Measurements from ENCODE around the gene MED8.

The MED8 gene

DNA sequence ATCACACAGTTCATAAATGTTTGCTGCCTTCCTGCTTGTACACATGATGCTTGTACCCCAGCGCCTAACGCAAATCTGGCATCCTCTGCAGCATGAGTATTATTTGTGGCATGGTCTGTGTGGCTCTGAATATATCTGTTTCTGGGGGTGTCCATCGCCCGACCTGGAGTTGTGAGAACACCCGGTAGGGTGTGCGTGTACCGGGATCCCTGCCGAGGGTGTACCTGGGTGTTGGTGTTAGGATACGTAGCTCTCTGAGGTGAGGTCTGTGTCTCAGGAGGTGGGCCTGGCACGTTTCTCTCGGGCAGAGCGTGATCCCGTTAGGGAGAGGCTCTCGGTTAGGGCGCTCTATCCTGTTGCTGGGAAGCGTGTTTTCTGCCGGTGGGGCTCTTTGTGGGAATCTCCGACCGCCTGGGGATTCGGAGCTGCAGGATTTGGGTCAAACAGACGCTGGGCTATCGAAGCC is 41.2 kb downstream of the MED8 start:
- H3K27ac ChIP-seq, result peak overlapping the region; percentile 93
- TF ChIP-seq, protein P1, sequence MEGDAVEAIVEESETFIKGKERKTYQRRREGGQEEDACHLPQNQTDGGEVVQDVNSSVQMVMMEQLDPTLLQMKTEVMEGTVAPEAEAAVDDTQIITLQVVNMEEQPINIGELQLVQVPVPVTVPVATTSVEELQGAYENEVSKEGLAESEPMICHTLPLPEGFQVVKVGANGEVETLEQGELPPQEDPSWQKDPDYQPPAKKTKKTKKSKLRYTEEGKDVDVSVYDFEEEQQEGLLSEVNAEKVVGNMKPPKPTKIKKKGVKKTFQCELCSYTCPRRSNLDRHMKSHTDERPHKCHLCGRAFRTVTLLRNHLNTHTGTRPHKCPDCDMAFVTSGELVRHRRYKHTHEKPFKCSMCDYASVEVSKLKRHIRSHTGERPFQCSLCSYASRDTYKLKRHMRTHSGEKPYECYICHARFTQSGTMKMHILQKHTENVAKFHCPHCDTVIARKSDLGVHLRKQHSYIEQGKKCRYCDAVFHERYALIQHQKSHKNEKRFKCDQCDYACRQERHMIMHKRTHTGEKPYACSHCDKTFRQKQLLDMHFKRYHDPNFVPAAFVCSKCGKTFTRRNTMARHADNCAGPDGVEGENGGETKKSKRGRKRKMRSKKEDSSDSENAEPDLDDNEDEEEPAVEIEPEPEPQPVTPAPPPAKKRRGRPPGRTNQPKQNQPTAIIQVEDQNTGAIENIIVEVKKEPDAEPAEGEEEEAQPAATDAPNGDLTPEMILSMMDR (conservative IDR thresholded peaks at IDR 0.05), result no peak

DNA sequence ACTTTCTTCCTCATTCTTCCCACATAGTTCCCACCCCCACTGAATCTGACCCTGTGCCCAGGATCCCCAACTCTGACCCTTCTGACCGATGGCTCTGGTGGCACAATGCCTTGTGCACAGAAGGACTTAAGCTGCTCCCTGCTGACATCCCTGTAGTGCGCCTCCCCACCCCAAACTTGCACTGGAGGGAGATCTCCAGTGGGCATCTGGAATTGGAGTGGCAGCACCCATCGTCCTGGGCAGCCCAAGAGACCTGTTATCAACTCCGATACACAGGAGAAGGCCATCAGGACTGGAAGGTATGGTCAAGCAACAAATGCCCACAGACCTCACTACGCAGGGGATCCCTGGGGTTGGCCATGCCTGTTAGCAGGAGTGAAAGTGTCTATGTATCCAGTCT is 43.0 kb downstream of the MED8 start:
- TF ChIP-seq, protein P1 (conservative IDR thresholded peaks at IDR 0.05), result no peak
- H3K27ac ChIP-seq, result no peak overlapping the region

GRCh38 chr1:43345120-43345519 is 44.5 kb downstream of the MED8 start:
- TF ChIP-seq, protein P1 (conservative IDR thresholded peaks at IDR 0.05), result no peak
- H3K27ac ChIP-seq, result no peak overlapping the region

DNA sequence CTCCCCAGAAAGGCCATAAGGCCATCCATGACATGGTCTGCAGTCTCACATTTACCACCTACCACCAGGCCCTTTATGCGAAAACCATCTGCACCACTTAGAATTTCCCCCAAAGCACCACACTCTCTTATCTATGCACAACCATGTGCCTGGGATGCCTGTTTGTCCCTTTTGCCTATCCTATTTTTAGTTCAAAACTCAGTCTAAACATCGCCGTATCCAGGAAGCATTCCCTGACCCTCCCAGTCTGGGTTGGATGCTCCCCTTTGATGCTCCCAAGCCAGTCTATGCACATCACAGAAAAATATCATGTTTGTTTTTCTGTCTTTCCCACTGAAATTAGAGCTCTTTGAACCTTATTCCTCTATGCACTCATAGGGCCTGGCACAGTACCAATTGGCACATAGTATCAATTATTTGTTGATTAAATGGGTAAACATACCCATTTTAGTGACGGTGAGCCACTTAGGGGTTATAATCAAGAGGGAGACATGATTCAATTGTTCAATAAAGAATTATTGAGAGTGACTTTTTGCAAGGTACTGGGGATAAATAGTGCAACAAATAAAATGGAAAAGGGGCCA is 45.2 kb downstream of the MED8 start:
- H3K27ac ChIP-seq, result no peak overlapping the region
- TF ChIP-seq, protein P1 (conservative IDR thresholded peaks at IDR 0.05), result no peak

GRCh38 chr1:43340559-43340958 is 49.0 kb downstream of the MED8 start:
- no peak overlapping the region for H3K27ac ChIP-seq
- TF ChIP-seq, protein P1 (conservative IDR thresholded peaks at IDR 0.05), result no peak

DNA sequence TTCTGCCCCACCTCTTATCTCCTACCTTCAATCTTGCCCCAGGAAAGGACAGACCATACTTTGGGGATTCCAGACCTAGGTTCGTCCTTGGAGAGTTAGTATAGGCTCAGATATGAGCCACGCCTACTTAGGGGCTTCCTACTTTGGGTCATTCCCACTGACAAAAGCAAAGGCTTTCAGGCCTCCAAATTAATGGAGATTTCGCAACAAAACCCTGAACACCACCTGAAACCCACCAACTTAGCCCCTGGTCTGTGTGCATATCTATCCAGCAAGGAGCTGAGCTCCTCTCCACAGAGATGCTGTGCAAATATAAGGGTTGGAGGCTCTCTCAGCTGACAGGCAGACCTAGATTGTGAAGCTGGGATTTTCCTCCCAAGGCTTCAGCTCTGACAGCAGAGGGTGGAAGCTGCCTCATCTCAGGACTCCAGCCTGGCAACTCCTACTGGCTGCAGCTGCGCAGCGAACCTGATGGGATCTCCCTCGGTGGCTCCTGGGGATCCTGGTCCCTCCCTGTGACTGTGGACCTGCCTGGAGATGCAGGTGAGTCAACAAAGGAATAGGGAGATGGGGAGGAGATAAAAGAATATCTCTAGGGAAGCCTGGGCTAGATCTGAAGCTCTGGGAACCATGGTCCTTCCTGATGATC is 49.9 kb downstream of the MED8 start:
- no peak overlapping the region for H3K27ac ChIP-seq
- TF ChIP-seq, protein P1 (conservative IDR thresholded peaks at IDR 0.05), result no peak

DNA sequence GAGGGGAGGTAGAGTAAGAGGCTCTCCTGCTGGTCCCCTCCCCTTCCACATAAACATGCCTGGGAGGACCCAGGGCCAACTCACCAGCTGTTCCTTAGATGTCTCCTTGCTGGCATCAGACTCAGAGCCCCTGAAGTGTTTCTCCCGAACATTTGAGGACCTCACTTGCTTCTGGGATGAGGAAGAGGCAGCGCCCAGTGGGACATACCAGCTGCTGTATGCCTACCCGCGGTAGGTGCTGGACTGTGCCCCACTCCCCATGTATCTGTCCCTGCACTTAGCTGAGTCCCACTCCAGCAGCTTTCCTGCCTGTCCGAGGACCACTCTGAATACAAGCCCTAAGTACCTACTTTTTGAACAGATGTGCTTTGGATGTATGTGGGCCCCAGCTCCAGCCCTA is 51.6 kb downstream of the MED8 start:
- TF ChIP-seq, protein P1 (conservative IDR thresholded peaks at IDR 0.05), result no peak
- no peak overlapping the region for H3K27ac ChIP-seq

Measured in VCaP (cell line).